ENCODE measurements around the gene PRUNE2. TPM values are rescaled to one million over a fixed set of nuclear protein-coding genes. Genes with fewer than 3 reads are reported as not detected.
"Not testable (repeated sequence)": the region's sequence is repeated elsewhere in the genome, so short reads cannot be mapped to it uniquely, and the experiment has no call there.

Gene PRUNE2
- total RNA-seq, 1 donor from 2014 or later = 63.8 TPM

- Mint-ChIP-seq H3K9me3 (ENCODE audit: unreplicated experiment) (peaks cover 1% of the 10 kb centered on the region), H3K27ac (ENCODE audit: unreplicated experiment) (no peak overlapping the region), H3K4me3 (ENCODE audit: unreplicated experiment) (no peak overlapping the region), H3K4me1 (ENCODE audit: low read depth, unreplicated experiment) (no peaks in the 10 kb centered on the region), H3K36me3 (ENCODE audit: unreplicated experiment) (peaks cover 10% of the 10 kb centered on the region), H3K27me3 (ENCODE audit: unreplicated experiment) (no peaks in the 10 kb centered on the region)
- no peak for DNase-seq
- TF ChIP-seq CTCF (IDR thresholded peaks at IDR 0.05; ENCODE audit: partially characterized antibody, unreplicated experiment) = no peak
These were observed 46.1 kb downstream of the PRUNE2 start for GRCh38 chr9:76859860-76860259.

DNA sequence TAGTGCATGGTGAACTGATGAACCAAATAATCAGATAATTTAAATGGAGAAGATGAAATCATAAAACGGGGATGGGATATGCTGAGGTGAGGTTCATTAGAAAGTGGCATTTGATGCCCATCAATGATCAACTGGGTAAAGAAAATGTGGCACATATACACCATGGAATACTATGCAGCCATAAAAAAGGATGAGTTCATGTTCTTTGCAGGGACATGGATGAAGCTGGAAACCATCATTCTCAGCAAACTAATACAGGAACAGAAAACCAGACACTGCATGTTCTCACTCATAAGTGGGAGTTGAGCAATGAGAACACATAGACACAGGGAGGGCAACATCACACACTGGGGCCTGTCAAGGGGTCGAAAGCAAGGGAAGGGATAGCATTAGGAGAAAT is 47.7 kb downstream of the PRUNE2 start:
- not testable (repeated sequence) for H3K27ac Mint-ChIP-seq (ENCODE audit: unreplicated experiment); H3K27me3 Mint-ChIP-seq (ENCODE audit: unreplicated experiment); H3K4me1 Mint-ChIP-seq (ENCODE audit: low read depth, unreplicated experiment); H3K4me3 Mint-ChIP-seq (ENCODE audit: unreplicated experiment); DNase-seq; H3K9me3 Mint-ChIP-seq (ENCODE audit: unreplicated experiment)
- H3K36me3 Mint-ChIP-seq (ENCODE audit: unreplicated experiment) = peaks cover 10% of the 10 kb centered on the region

DNA sequence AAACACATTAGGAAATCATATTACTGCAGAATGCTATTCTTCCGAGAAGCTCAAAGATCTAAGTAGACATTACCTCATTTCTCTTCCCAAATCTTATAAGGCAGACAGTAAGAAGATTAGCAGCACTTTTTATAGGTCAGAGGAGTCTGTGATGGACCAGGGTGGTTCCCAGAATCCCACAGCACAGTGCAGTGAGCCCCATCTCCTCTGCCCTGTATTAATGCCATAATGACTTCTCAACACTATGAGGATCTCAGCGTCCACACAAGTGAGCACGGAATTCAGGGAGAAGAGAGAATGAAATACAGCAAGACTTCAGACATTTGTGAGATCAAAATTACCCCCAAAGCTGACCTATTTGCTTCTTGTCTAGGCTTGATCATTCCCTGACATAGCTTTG is 49.9 kb downstream of the PRUNE2 start:
- Mint-ChIP-seq H3K4me1 (ENCODE audit: low read depth, unreplicated experiment) (peaks cover 4% of the 10 kb centered on the region), H3K36me3 (ENCODE audit: unreplicated experiment) (peaks cover 10% of the 10 kb centered on the region), H3K27me3 (ENCODE audit: unreplicated experiment) (no peaks in the 10 kb centered on the region), H3K4me3 (ENCODE audit: unreplicated experiment) (no peak overlapping the region), H3K9me3 (ENCODE audit: unreplicated experiment) (peaks cover 1% of the 10 kb centered on the region), H3K27ac (ENCODE audit: unreplicated experiment) (no peak overlapping the region)
- TF ChIP-seq CTCF (IDR thresholded peaks at IDR 0.05; ENCODE audit: partially characterized antibody, unreplicated experiment) = no peak
- DNase-seq = no peak

- Mint-ChIP-seq H3K9me3 (ENCODE audit: unreplicated experiment) (peaks cover 1% of the 10 kb centered on the region), H3K36me3 (ENCODE audit: unreplicated experiment) (peaks cover 14% of the 10 kb centered on the region), H3K27ac (ENCODE audit: unreplicated experiment) (no peak overlapping the region), H3K4me1 (ENCODE audit: low read depth, unreplicated experiment) (peaks cover 4% of the 10 kb centered on the region), H3K4me3 (ENCODE audit: unreplicated experiment) (no peak overlapping the region), H3K27me3 (ENCODE audit: unreplicated experiment) (no peaks in the 10 kb centered on the region)
- TF ChIP-seq CTCF (IDR thresholded peaks at IDR 0.05; ENCODE audit: partially characterized antibody, unreplicated experiment) = no peak
- no peak for DNase-seq
These were observed 50.9 kb downstream of the PRUNE2 start for GRCh38 chr9:76855015-76855414.

DNA sequence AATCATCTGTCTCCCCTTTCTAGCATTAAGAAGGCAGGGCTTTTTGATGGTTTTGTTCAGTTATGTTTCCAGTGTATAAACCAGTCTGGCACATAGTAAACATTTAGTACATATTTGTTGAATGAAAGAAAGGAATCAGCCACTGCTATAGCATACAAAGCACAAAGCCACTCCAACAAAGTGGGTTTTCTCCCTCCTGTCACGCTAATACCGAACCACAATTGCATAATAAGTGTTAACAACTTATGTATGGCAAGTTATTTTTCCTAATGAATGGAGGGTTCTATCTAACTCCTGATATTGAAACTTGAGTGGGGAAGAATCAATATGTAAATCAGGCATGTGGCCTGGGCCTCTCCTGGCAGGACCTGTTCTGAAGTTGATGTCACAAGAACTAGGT is 53.9 kb downstream of the PRUNE2 start:
- Mint-ChIP-seq H3K9me3 (ENCODE audit: unreplicated experiment) (no peaks in the 10 kb centered on the region), H3K36me3 (ENCODE audit: unreplicated experiment) (peaks cover 6% of the 10 kb centered on the region), H3K27me3 (ENCODE audit: unreplicated experiment) (no peaks in the 10 kb centered on the region), H3K4me3 (ENCODE audit: unreplicated experiment) (no peak overlapping the region), H3K27ac (ENCODE audit: unreplicated experiment) (no peak overlapping the region), H3K4me1 (ENCODE audit: low read depth, unreplicated experiment) (peaks cover 4% of the 10 kb centered on the region)
- DNase-seq = no peak
- TF ChIP-seq CTCF (IDR thresholded peaks at IDR 0.05; ENCODE audit: partially characterized antibody, unreplicated experiment) = no peak

DNA sequence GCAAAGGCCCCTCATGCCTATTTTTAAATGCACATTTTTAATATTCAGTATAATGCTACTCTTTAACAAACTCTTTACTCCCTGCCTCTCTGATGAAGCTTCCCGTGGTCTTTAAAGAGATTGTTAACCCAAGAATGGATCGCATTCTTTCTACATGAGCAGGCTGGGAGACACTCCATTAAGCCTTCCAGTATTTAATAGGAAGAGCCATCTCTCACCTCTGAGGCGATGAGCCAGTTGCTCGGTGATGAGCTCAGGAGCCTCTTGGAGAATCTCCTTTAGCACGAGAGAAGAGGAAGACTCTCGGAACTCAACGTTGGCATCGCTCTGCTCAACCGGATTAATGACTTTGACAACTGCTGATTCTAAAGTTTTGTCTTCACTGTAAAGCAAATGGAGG is 59.6 kb downstream of the PRUNE2 start:
- Mint-ChIP-seq H3K27ac (ENCODE audit: unreplicated experiment) (no peak overlapping the region), H3K4me1 (ENCODE audit: low read depth, unreplicated experiment) (no peaks in the 10 kb centered on the region), H3K4me3 (ENCODE audit: unreplicated experiment) (no peak overlapping the region), H3K36me3 (ENCODE audit: unreplicated experiment) (peaks cover 9% of the 10 kb centered on the region), H3K27me3 (ENCODE audit: unreplicated experiment) (no peaks in the 10 kb centered on the region), H3K9me3 (ENCODE audit: unreplicated experiment) (no peaks in the 10 kb centered on the region)
- no peak for DNase-seq
- TF ChIP-seq CTCF (IDR thresholded peaks at IDR 0.05; ENCODE audit: partially characterized antibody, unreplicated experiment) = no peak
